ENCODE results near the gene PYCARD.

DNA sequence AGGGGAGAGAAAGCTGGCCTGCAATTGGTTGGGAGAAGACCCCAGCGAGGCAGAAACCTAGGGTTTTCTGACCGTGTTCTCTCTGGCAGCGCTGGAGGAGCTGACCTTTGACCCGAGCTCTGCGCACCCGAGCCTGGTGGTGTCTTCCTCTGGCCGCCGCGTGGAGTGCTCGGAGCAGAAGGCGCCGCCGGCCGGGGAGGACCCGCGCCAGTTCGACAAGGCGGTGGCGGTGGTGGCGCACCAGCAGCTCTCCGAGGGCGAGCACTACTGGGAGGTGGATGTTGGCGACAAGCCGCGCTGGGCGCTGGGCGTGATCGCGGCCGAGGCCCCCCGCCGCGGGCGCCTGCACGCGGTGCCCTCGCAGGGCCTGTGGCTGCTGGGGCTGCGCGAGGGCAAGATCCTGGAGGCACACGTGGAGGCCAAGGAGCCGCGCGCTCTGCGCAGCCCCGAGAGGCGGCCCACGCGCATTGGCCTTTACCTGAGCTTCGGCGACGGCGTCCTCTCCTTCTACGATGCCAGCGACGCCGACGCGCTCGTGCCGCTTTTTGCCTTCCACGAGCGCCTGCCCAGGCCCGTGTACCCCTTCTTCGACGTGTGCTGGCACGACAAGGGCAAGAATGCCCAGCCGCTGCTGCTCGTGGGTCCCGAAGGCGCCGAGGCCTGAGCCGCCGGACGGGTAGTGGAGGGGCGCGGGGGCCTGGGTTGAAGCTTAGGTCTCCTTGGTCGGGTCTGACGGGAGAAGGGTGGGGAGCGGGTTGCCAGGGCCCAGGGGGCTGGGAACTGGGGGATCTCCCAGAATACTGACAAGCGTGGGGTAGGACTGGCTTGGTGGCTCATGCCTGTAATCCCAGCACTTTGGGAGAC lies 21.8 kb upstream of the PYCARD start:
- TF ChIP-seq, protein P1, sequence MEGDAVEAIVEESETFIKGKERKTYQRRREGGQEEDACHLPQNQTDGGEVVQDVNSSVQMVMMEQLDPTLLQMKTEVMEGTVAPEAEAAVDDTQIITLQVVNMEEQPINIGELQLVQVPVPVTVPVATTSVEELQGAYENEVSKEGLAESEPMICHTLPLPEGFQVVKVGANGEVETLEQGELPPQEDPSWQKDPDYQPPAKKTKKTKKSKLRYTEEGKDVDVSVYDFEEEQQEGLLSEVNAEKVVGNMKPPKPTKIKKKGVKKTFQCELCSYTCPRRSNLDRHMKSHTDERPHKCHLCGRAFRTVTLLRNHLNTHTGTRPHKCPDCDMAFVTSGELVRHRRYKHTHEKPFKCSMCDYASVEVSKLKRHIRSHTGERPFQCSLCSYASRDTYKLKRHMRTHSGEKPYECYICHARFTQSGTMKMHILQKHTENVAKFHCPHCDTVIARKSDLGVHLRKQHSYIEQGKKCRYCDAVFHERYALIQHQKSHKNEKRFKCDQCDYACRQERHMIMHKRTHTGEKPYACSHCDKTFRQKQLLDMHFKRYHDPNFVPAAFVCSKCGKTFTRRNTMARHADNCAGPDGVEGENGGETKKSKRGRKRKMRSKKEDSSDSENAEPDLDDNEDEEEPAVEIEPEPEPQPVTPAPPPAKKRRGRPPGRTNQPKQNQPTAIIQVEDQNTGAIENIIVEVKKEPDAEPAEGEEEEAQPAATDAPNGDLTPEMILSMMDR (IDR thresholded peaks at IDR 0.05), result no peak
- TF ChIP-seq POLR2A (IDR thresholded peaks at IDR 0.05), result no peak

Measured in transverse colon (tissue), 3 donors.